Measurements from ENCODE around the gene BICC1. TPM values are rescaled to one million over a fixed set of nuclear protein-coding genes. Genes with fewer than 3 reads are reported as not detected.

BICC1 gene
- total and polyA plus RNA-seq, 2 experiments from 2014 or later, result 5.8 to 20.4 TPM

DNA sequence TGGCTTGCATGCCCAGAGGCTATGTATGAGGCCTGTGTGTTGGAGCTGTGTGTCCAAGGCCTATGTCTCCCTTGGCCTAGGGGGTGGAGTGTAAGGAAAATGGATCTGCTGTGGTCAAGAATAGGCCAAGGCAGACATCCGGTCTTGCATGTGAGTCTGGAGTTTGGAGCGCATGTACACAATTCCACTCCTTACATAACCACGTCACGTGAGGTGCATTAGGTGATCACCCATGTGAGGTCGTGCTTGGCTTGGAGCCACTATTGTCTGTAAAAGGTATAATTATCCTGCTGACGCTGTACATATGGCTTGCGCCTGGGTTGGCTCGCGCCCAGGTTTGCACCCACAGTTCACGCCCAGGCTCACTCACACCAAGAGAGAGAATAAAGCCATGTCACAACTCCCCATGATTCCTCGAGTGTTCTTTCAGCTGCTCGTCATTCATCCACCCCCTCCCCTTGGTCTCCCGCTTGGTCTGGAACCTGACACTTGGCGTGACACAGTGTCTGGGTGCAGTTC is 105.5 kb downstream of the BICC1 start:
- H3K9me3 ChIP-seq (ENCODE audit: low read depth), result no peaks in the 10 kb centered on the region
- no peak overlapping the region for H3K27ac ChIP-seq
- H3K9me2 ChIP-seq (replicated peaks; ENCODE audit: insufficient read depth), result no peaks in the 10 kb centered on the region
- no peak overlapping the region for H3K4me3 ChIP-seq
- H3K36me3 ChIP-seq (replicated peaks; ENCODE audit: insufficient read depth, low read depth), result no peaks in the 10 kb centered on the region
- H3K79me2 ChIP-seq, result peaks cover 4% of the 10 kb centered on the region
- no peaks in the 10 kb centered on the region for H3K4me1 ChIP-seq (ENCODE audit: insufficient read depth)
- H3K27me3 ChIP-seq, result no peaks in the 10 kb centered on the region
- no peak for TF ChIP-seq EZH2 (IDR thresholded peaks at IDR 0.05; ENCODE audit: borderline replicate concordance)
- no peak for TF ChIP-seq EZH2phosphoT487 (IDR thresholded peaks at IDR 0.05; ENCODE audit: low read depth, severe bottlenecking, unreplicated experiment)
- TF ChIP-seq CTCF (IDR thresholded peaks at IDR 0.05; ENCODE audit: poor library complexity), result no peak
- no peaks in the 10 kb centered on the region for H4K20me1 ChIP-seq (ENCODE audit: insufficient read depth, poor library complexity, severe bottlenecking)
- DNase-seq (ENCODE audit: low spot score), result no peak
- no peak overlapping the region for H3K4me2 ChIP-seq
- WGBS (ENCODE audit: low lambda C conversion rate, missing lambda C conversion rate), result 97% methylated on average over 14 of the region's 14 CpGs
- H2AFZ ChIP-seq, result no peak overlapping the region

DNA sequence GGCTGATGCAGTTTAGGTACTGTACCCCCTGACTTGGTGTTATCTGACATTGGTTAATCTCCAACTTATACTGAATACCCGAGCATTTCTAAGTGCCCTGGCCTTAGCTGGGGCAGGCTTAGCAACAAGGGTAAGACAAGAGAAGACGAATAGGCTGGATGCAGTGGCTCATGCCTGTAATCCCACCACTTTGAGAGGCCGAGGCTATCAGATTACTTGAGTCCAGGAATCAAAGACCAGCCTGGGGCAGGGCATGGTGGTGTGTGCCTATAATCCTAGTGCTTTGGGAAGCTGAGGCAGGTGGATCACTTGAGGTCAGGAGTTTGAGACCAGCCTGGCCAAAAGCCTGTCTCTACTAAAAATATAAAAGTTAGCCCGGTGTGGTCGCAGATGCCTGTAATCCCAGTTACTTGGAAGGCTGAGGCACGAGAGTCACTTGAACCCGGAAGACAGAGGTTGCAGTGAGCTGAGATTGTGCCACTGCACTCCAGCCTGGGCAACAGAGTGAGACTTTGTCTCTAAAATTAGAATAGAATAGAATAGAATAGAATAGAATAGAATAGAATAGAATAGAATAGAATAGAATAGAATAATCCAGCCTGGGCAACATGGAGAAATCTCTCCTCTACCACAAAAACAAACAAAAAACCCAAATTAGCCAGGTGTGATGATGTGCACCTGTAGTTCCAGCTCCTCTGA is 108.9 kb downstream of the BICC1 start:
- H3K79me2 ChIP-seq, result peaks cover 4% of the 10 kb centered on the region
- H2AFZ ChIP-seq, result no peak overlapping the region
- H3K9me2 ChIP-seq (replicated peaks; ENCODE audit: insufficient read depth), result no peaks in the 10 kb centered on the region
- H3K27ac ChIP-seq, result no peak overlapping the region
- no peaks in the 10 kb centered on the region for H3K9me3 ChIP-seq (ENCODE audit: low read depth)
- DNase-seq (ENCODE audit: low spot score), result no peak
- H4K20me1 ChIP-seq (ENCODE audit: insufficient read depth, poor library complexity, severe bottlenecking), result no peaks in the 10 kb centered on the region
- no peak overlapping the region for H3K4me2 ChIP-seq
- no peak overlapping the region for H3K4me3 ChIP-seq
- 79% methylated on average over 7 of the region's 7 CpGs for WGBS (ENCODE audit: low lambda C conversion rate, missing lambda C conversion rate)
- no peaks in the 10 kb centered on the region for H3K27me3 ChIP-seq
- H3K36me3 ChIP-seq (replicated peaks; ENCODE audit: insufficient read depth, low read depth), result no peaks in the 10 kb centered on the region
- H3K4me1 ChIP-seq (ENCODE audit: insufficient read depth), result no peaks in the 10 kb centered on the region
- no peak for TF ChIP-seq CTCF (IDR thresholded peaks at IDR 0.05; ENCODE audit: poor library complexity)
- no peak for TF ChIP-seq EZH2 (IDR thresholded peaks at IDR 0.05; ENCODE audit: borderline replicate concordance)
- no peak for TF ChIP-seq EZH2phosphoT487 (IDR thresholded peaks at IDR 0.05; ENCODE audit: low read depth, severe bottlenecking, unreplicated experiment)

DNA sequence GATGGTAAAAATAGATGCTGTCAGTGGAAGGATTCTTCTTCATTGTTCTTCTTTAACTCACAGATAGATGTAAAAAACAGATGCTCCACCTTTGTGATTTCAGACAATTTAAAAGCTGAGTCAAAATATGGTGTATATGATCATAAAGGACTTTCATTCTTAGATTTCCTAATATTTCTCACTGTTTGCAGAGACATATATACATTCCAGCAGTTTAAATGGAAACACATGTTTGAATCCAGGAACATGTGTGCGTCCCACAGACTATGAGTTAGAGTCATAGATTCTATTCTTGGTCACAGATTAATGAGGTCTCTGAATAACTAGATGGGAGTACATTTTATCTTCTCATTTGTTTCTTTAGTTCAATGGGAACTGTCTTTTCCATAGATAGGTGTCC is 109.6 kb downstream of the BICC1 start:
- Histone ChIP-seq H3K9me2 (replicated peaks; ENCODE audit: insufficient read depth) (no peaks in the 10 kb centered on the region), H3K27me3 (no peaks in the 10 kb centered on the region), H3K79me2 (peaks cover 4% of the 10 kb centered on the region), H3K27ac (no peak overlapping the region), H3K36me3 (replicated peaks; ENCODE audit: insufficient read depth, low read depth) (no peaks in the 10 kb centered on the region), H3K4me2 (no peak overlapping the region), H3K9me3 (ENCODE audit: low read depth) (no peaks in the 10 kb centered on the region), H4K20me1 (ENCODE audit: insufficient read depth, poor library complexity, severe bottlenecking) (no peaks in the 10 kb centered on the region), H2AFZ (no peak overlapping the region), H3K4me3 (no peak overlapping the region), H3K4me1 (ENCODE audit: insufficient read depth) (no peaks in the 10 kb centered on the region)
- no peak for DNase-seq (ENCODE audit: low spot score)
- WGBS (ENCODE audit: low lambda C conversion rate, missing lambda C conversion rate), result 70% methylated on average over 1 of the region's 1 CpG
- TF ChIP-seq EZH2 (IDR thresholded peaks at IDR 0.05; ENCODE audit: borderline replicate concordance), result no peak
- no peak for TF ChIP-seq EZH2phosphoT487 (IDR thresholded peaks at IDR 0.05; ENCODE audit: low read depth, severe bottlenecking, unreplicated experiment)
- no peak for TF ChIP-seq CTCF (IDR thresholded peaks at IDR 0.05; ENCODE audit: poor library complexity)
